Hepatic stellate cell (primary cell): ENCODE results near the gene DENND4C.
"Not testable (repeated sequence)": the region's sequence is repeated elsewhere in the genome, so short reads cannot be mapped to it uniquely, and the experiment has no call there.

Experiments used
- DNase-seq: peaks from one replicate; pipeline ENCODE4 v3.0.0; 2011; ENCODE audit warnings: low spot score

Gene DENND4C

DNA sequence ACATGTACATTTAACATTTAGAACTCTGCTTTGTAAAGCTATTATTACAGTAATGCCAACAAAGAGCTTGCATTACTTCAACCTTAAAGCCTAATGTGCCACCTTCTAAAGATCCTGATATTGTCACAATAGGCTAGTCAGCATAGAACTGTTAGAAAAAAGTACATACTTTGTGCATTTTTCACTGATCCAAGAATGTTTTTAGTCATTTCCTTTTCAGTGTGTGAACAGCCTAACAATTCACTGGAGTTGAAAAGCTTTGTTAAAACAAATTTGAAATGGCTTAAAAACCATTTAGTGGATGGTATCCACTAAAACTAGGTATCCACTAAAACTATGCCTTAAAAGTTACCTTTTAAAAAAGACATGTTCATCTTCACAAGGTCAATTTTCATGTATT is 145.0 kb downstream of the DENND4C start:
- DNase-seq: no peak

DNA sequence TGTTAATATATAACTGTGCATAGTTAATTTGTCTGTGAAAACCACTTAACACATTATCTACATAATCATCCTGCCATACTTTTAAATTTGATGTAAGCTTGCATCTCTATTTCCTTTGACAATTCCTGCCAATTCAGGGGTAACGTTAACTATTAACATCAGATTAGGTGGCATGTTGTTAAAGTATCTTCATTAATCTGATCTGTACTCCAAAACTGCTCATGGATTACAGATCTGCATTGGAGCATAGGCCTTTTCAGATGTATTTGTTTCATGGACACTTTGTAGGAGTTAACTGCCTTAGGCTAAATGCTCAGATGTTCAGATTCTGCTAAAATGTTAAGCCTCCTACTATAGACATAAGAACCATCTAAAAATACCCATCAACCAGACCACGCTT is 146.4 kb downstream of the DENND4C start:
- no peak for DNase-seq

DNA sequence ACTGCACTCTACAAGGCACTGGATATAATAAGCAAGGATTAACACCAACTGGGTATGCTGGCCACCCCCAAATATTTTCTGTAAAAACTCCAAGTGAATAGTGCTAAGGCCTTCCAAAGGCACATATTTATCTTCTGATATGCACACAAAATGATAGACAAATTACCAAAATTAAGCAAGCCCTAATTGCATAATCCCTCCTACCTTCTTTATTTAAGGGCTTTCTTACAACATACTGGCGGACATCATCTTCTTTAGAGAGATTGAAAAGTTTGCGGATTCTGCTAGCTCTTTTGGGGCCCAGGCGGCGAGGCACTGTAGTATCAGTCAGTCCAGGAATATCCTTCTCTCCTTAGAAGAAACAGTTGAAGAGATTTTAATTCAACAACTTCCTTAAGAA is 147.7 kb downstream of the DENND4C start:
- no peak for DNase-seq

DNA sequence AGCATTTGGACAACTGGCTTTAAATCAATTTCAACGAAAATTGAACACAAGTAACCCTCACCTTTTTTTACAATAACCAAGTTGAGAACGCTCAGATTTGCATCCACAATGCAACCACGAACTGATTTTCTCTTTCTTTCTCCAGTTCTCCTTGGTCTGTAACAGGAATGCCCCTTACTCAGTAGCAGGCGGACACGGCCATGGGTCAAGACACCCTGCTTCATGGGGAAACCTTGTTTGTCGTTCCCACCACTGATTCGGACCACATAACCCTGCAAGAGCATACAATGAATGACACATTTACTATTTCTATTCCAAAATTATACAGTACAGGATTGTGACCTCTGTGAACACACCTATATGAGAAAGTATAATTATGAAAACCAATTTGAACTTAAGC is 148.2 kb downstream of the DENND4C start:
- no peak for DNase-seq

DNA sequence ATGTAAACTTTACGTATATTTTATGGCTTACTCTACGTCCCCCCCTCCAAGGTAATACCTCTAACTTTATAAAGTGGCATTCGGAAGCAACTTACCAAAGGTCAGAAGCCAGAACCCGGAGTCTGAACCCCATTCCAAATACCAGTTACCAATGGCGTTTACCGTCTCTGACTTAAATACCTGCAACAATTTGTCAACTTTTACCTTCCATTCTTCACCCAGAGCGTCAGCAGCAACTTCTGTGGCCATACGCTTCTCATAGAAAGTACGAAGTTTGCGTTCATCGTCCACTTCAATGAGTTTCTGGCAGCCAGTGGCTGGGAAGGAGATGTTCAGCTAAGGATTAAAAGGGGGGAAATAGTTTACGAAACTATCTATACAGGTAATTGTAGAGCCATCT is 148.8 kb downstream of the DENND4C start:
- DNase-seq: no peak

DNA sequence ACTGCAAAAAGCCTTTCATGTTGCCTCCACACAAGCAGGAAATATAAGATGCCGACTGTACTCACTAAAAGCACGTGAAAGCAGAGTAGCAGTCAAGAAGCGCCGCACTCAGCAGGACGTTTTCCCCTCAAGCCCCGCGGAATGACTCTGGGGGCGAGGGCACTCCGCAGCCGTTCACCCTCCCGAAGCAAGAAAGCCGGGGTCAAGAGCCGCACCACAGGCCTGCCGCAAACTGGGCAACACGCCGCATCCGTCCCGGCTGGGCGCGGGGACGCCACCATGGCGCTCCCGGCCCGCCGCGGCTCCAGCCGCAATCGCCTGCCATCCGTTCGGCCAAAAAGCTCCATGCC is 149.2 kb downstream of the DENND4C start:
- DNase-seq: no peak

DNA sequence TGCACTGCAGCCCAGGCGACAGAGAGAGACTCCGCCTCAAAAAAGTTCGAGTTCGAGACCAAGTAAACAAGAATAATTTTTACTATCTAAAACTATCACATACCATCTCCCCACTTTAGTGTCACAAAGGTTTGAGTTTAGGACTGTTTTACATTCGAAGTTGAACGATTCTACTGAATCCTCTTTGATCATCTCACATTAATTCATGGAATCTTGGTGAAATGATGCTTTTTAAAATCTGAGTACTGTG is 150.3 kb downstream of the DENND4C start:
- DNase-seq: no peak

DNA sequence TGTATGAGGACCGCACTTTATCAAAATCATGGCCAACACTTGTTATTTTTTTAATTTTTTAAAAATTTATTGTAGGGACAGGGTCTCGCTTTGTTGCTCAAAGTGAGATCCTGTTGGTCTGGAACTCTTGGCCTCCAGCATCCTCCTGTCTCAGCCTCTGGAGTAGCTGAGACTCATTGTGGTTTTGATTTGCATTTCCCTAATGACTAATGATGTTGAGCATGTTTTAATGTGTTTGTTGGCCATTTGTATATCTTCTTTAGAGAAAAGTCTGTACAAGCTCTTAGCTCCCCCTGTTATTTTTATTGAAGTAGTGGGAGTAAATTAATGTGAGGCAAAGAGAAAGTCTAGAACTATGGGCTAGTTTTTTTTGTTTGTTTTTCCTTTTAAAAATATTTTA is 151.2 kb downstream of the DENND4C start:
- DNase-seq: no peak

DNA sequence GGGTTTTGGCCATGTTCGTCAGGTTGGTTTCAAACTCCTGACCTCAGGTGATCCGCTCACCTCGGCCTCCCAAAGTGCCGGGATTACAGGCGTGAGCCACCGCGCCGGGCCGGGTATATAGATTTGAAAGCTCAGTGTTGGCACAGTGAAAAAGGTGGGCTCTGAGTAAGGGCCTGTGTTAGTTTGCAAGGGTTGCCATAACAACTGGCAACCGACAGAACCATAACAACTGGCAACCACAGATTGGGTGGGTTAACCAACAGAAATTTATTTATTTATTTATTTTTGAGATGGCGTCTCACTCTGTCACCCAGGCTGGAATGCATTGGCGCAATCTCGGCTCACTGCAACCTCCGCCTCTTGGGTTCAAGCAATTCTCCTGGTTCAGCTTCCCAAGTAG is 154.7 kb downstream of the DENND4C start:
- not testable (repeated sequence) for DNase-seq

DNA sequence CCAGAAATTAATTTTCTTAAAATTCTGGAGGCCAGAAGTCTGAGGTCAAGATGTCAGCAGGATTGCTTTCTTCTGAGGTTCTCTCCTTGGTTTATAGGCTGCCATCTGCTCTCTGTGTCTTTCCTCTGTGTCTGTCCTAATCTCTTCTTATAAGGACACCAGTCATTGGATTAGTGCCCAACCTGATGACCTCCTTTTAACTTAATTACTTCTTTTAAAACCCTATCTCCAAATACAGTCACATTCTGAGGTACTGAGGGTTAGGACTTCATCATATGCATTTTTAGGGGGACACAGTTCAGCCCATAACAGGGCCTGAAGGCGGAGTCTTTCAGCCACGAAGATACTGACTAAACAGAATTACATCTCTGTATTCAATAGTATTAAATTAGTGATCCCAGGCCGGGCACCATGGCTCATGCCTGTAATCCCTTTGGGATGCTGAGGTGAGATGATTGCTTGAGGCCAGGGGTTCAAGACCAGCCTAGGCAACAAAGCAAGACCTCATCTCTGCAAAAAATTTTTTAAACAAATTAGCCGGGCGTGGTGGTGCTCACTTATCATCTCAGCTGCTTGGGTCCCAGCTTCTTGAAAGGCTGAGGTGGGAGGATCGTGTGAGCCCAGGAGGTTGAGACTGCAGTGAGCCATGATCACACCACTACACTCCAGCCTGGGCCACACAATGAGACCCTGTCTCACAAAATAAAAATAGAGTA is 155.5 kb downstream of the DENND4C start:
- no peak for DNase-seq

DNA sequence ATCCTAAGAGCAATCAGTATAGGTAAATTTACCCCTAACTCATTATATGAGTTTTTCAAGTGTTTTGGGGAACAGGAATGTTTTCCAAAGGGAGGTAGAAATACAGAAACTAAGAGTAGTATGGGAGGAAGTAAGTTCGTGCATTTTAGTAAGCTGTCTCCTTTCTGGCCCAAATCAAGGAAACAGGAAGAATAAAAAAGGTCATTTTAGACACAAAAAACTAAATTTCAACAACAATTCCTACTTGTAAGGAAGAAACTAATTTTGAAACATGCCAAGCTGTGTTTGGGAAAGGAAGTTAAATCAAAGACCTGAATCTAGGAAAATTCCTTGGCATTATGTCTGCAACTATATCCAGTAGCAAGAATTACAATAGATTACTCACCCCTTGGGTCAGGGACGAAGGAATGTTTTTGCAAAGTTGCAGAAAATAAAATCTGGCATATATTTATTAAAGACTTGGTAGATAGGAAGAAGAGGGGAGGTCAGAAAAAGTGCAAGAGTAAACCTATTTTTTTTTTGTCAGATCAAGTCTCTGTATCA is 156.1 kb downstream of the DENND4C start:
- DNase-seq: no peak

DNA sequence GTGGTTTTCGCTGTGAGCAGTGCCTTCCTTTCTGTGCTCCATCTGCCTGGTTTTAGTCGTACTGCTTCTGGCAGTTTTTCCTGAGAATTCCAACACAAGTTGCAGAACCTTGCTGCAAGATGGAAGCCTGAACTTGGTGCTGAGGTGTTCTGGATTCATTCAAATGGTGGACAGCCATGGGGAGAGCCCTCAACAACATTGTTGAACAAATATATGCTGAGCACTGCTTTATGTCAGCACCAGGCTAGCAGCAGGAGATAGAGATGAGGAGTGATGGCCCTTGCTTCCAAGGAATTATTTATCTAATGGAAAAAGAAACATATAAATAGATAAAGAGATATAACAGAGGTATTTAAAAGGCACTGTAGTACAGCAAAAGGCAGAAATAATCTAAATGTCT is 156.8 kb downstream of the DENND4C start:
- peak; percentile 37 for DNase-seq

DNA sequence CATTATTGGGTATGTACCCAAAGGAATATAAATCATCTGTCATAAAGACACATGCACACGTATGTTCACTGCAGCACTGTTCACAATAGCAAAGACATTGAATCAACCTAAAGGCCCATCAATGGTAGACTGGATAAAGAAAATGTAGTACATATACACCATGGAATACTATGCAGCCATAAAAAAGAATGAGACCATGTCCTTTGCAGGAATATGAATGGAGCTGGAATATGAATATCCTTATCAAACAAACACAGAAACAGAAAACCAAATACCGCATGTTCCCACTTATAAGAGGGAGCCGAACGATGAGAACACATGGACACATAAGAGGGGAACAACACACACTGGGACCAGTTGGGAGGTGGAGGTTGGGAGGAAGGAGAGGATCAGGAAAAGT is 159.0 kb downstream of the DENND4C start:
- not testable (repeated sequence) for DNase-seq

DNA sequence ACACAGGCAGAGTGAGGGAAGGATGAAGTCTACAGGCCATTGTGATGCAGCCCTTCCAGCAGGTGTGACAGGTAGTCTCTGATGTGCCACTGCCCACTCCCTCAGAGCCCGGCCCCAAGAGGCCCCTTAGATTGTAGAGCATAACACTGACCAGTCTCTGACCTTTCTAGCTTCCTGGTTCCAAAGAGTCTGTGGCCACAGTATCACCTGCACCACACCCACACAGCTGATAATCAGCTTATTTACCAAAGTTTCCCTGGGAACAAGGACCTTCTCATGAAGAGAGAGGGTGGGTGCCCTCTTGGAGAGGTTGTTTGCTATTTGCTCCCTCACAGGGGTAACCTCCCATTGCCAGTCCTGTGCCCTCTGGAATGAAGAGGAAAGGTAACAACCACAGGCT is 167.4 kb downstream of the DENND4C start:
- no peak for DNase-seq

DNA sequence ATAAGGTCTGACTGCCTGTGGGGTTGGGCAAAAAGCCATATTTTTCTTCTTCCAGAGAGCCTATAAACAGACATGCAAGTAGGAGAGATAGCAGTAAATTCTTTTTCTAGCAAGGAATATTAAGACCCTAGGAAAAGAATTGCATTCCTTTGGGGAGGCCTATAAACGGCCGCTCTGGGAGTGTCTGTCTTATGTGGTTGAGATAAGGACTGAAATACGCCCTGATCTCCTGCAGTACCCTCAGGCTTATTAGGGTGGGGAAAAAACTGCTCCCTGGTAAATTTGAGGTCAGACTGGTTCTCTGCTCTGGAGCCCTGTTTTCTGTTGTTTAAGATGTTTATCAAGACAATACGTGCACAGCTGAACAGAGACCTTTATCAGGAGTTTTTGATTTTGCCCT is 172.7 kb downstream of the DENND4C start:
- not testable (repeated sequence) for DNase-seq

DNA sequence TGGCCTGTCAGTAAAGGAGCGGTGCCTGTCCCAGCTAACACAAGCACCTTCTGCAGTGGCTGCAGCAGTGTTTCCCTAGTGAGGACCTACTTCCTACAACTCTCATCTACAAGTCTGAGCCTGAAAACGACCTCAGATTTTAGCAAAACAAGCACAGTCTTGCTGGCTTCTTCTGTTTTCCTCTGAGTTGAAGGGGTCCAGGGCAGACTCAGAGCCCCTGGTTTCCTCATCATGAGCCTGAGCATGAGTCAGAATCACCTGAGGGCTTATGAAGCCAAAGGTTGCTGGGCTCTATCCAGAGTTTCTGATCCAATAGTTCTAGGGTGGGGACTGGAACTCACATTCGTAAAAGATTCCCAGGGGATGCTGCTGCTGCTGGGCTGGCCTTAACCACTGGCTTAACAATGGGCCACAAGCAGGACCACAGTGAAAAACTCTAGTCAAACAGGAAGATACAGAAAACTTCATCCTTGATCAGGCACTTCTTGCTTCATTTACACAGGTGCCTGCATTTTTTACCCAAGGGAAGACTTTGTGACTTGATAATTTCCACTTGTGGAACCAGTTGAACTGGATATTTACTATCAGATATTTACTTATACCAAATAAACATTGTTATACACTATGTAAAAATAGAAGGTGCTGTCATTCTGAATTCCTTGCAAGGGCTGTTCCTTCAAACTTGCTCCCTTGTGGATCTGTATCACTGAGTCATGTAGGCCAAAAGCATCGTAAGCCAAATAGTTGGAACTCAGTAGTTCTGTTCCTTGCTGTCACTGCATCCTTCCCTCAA is 174.0 kb downstream of the DENND4C start:
- DNase-seq: no peak

DNA sequence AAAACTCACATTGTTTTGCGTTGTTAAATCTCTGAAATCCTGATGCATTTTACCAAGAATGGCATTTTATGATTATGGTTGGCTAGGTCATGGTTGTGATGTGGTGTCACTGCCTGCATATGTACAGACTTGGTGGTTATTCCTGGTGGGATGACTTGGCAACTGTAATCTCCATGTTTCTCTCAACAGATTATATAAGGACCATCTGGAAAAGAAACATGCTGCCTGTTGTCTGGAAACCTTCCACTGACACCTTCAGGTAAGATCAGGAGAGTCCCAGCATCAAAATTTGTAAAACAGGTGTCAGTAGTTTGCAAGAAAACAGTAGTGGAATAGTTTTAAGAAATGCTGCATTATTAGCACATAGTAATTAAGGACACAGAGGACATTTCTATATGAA is 175.3 kb downstream of the DENND4C start:
- DNase-seq: no peak

DNA sequence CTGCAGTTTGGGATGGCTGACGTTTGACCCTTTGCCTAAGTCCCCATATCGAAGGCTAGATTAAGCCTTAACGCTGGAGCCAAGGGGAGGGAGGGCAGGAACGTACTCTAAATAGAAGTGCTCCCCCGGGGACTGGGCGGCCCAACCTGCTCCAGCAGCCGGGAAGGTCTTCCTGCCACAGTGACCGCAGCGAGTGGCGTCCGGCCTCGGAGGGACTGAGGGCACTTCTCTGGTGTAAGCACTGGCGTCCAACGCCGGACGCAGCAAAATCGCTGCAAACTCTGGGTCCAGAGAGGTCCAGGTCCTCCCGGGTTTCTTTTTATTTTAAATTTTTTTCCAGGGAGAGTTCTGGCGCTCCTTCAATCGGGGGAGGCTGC is 177.8 kb downstream of the DENND4C start:
- peak; percentile 27 for DNase-seq

DNA sequence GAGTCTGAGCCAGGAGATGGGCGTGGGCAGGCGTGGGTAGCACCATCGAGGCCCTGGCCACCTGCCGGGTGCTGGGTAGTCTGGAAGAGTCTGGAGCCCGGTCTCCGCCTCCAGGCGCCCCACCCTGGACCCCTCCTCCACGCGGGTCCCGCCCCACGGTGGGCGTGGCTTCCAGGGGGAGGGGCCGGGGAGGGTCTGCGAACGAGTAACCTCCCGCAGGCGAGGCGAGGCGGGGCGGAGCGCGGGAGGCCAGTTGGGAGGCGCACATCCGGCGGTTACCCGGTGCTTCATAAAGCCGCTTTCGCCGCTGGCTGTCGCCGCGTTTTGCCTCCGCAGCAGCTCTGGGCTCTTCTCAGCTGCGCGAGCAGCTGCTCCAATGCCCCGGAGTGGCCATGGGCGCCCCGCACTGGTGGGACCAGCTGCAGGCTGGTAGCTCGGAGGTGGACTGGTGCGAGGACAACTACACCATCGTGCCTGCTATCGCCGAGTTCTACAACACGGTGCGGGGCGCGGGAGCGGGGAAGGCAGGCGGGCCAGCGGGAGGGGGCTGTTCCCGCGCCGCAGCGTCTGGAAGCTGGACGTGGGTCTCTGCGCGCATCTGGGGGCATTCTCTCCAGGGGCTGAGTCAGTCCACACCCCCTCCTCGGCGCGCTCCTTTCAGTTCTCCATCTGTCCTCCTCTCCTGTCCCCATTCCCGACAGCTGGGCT is 178.4 kb downstream of the DENND4C start, which contains the start of gene ACER2:
Gene ACER2 (plus strand): TSS at position 317 of the 708 bp plus-strand sequence. CDS start 76 bp downstream, at position 393.
- DNase-seq: peak; percentile 87

DNA sequence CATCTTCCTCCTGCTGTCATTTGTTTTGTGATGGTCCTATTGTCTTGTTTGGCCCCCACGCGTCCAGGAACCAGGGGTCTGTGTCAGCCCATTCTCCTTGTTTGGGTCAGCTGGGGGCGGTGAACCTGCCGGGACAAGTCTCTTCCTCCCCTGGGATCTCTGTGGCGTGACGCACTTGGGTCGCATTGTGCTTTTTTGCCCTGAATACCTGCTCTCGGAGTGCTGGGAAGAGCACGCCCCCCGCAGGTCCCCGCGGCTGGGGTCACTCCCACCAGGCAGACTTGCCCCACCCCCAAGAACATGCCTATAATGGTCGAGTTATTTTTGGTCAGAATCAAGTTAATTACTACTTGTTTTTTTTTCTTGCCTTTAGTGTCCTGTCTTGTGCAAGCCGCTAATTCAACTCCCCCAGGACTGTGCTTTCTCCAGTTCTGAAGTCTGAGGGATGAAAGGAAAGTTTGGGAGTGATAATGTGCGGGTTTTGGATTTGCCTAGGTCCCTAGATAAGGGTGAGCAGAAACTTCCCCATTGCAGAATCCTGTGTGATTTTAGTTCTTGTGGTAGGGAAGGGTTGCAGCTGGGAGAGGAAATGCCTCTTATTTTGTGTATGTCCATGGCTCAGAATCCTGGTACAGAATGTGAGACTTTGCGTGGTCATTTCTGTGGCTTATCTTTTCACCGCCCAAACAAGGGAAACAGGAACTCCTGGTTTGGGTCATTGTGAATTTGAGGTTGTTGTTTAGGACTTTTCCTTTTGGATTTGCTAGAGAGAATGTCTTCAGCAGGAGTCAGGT is 179.1 kb downstream of the DENND4C start:
- DNase-seq: peak; percentile 28

DNA sequence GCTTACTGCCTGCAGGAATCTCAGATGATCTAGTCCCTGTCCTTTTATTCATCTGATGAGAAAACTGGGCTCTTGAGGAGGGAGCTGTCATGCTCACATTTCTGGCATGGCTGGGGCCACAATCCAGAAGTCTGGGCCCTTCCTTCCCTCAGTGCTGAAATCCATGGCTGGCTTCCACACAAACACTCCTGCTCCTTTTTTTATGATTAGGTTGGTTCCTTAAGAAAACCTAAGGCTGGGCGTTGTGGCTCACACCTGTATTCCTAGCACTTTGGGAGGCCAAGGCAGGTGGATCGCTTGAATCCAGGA is 179.7 kb downstream of the DENND4C start:
- DNase-seq: no peak

DNA sequence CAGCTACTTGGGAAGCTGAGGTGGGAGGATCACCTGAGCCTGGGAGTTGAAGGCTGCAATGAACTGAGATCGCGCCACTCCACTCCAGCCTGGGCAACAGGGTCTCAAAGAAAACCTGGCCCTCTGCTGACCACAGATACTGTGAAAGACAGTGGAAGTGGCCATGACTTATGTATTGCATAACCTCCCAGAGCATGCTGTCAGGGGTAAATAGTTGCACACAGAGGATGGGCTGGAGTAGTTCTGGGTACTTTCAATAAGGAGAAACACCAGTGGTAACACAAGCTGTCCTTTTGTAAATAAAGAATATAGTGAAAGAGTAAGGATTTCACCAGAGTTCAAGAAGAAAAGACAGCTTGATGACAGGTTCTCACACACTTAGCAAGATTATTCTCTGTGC is 180.1 kb downstream of the DENND4C start:
- no peak for DNase-seq
